ENCODE data around the gene TMEM214. TPM values are rescaled to one million over a fixed set of nuclear protein-coding genes. Genes with fewer than 3 reads are reported as not detected.

The TMEM214 gene
- total RNA-seq, 2 donors from 2014 or later, result 50.5 to 53.6 TPM

- H3K27me3 Mint-ChIP-seq (ENCODE audit: low read depth), result no peaks in the 10 kb centered on the region
- no peaks in the 10 kb centered on the region for H3K36me3 Mint-ChIP-seq (ENCODE audit: insufficient read depth in 2 of 2)
- H3K4me3 Mint-ChIP-seq, result peak overlapping the region; percentile 76
- DNase-seq, result no peak
- no peaks in the 10 kb centered on the region for H3K9me3 Mint-ChIP-seq
- H3K4me1 Mint-ChIP-seq (ENCODE audit: low read depth), result peaks cover 48% of the 10 kb centered on the region
- peak overlapping the region; percentile 88 for H3K27ac Mint-ChIP-seq
- no peak for ATAC-seq (replicated peaks in 1 of 2)
Observed at GRCh38 chr2:27081984-27082772, 49.4 kb downstream of the TMEM214 start.

DNA sequence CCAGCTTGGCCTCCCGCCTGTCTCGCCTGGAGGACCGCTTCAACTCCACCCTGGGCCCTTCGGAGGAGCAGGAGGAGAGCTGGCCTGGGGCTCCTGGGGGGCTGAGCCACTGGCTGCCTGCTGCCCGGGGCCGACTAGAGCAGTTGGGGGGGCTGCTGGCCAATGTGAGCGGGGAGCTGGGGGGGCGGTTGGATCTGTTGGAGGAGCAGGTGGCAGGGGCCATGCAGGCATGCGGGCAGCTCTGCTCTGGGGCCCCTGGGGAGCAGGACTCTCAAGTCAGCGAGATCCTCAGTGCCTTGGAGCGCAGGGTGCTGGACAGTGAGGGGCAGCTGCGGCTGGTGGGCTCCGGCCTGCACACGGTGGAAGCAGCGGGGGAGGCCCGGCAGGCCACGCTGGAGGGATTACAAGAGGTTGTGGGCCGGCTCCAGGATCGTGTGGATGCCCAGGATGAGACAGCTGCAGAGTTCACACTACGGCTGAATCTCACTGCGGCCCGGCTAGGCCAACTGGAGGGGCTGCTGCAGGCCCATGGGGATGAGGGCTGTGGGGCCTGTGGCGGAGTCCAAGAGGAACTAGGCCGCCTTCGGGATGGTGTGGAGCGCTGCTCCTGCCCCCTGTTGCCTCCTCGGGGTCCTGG is 50.1 kb downstream of the TMEM214 start:
- Mint-ChIP-seq H3K4me3 (no peak overlapping the region), H3K27me3 (ENCODE audit: low read depth) (no peaks in the 10 kb centered on the region), H3K9me3 (no peaks in the 10 kb centered on the region), H3K4me1 (ENCODE audit: low read depth) (peaks cover 52% of the 10 kb centered on the region), H3K36me3 (ENCODE audit: insufficient read depth in 2 of 2) (no peaks in the 10 kb centered on the region), H3K27ac (no peak overlapping the region)
- DNase-seq (no peak), ATAC-seq (replicated peaks in 1 of 2) (no peak)

- H3K4me1 Mint-ChIP-seq (ENCODE audit: low read depth), result peaks cover 58% of the 10 kb centered on the region
- ATAC-seq (replicated peaks in 1 of 2), result no peak
- no peaks in the 10 kb centered on the region for H3K27me3 Mint-ChIP-seq (ENCODE audit: low read depth)
- DNase-seq, result no peak
- no peak overlapping the region for H3K4me3 Mint-ChIP-seq
- H3K36me3 Mint-ChIP-seq (ENCODE audit: insufficient read depth in 2 of 2), result no peaks in the 10 kb centered on the region
- no peak overlapping the region for H3K27ac Mint-ChIP-seq
- no peaks in the 10 kb centered on the region for H3K9me3 Mint-ChIP-seq
Observed at GRCh38 chr2:27083410-27084296, 50.9 kb downstream of the TMEM214 start.

GRCh38 chr2:27084297-27085061 is 51.7 kb downstream of the TMEM214 start:
- H3K27ac Mint-ChIP-seq, result no peak overlapping the region
- ATAC-seq (replicated peaks in 1 of 2), result no peak
- no peaks in the 10 kb centered on the region for H3K27me3 Mint-ChIP-seq (ENCODE audit: low read depth)
- H3K9me3 Mint-ChIP-seq, result no peaks in the 10 kb centered on the region
- DNase-seq, result no peak
- peak overlapping the region; percentile 10 to 95 for H3K4me3 Mint-ChIP-seq
- H3K4me1 Mint-ChIP-seq (ENCODE audit: low read depth), result peaks cover 64% of the 10 kb centered on the region
- no peaks in the 10 kb centered on the region for H3K36me3 Mint-ChIP-seq (ENCODE audit: insufficient read depth in 2 of 2)

- Mint-ChIP-seq H3K4me1 (ENCODE audit: low read depth) (peaks cover 59% of the 10 kb centered on the region), H3K9me3 (no peaks in the 10 kb centered on the region), H3K36me3 (ENCODE audit: insufficient read depth in 2 of 2) (no peaks in the 10 kb centered on the region), H3K27ac (peak overlapping the region; percentile 12), H3K4me3 (peak overlapping the region; percentile 95 to 96), H3K27me3 (ENCODE audit: low read depth) (no peaks in the 10 kb centered on the region)
- ATAC-seq (replicated peaks in 1 of 2) (no peak), DNase-seq (no peak)
Observed at GRCh38 chr2:27085062-27085672, 52.4 kb downstream of the TMEM214 start.

- peak overlapping the region; percentile 95 to 96 for H3K4me3 Mint-ChIP-seq
- no peaks in the 10 kb centered on the region for H3K36me3 Mint-ChIP-seq (ENCODE audit: insufficient read depth in 2 of 2)
- ATAC-seq (replicated peaks in 1 of 2) (peak in 1 of 2 donors; percentile 14), DNase-seq (peak; percentile 47 to 63)
- H3K9me3 Mint-ChIP-seq, result no peaks in the 10 kb centered on the region
- H3K4me1 Mint-ChIP-seq (ENCODE audit: low read depth), result peaks cover 53% of the 10 kb centered on the region
- peak overlapping the region; percentile 12 for H3K27ac Mint-ChIP-seq
- H3K27me3 Mint-ChIP-seq (ENCODE audit: low read depth), result no peaks in the 10 kb centered on the region
Observed at GRCh38 chr2:27085673-27086089, 52.9 kb downstream of the TMEM214 start.

- no peaks in the 10 kb centered on the region for H3K9me3 Mint-ChIP-seq
- no peaks in the 10 kb centered on the region for H3K36me3 Mint-ChIP-seq (ENCODE audit: insufficient read depth in 2 of 2)
- peak overlapping the region; percentile 95 to 96 for H3K4me3 Mint-ChIP-seq
- DNase-seq (peak; percentile 97 to 100), ATAC-seq (replicated peaks in 1 of 2) (peak; percentile 92 to 93)
- H3K27ac Mint-ChIP-seq, result no peak overlapping the region
- peaks cover 48% of the 10 kb centered on the region for H3K4me1 Mint-ChIP-seq (ENCODE audit: low read depth)
- no peaks in the 10 kb centered on the region for H3K27me3 Mint-ChIP-seq (ENCODE audit: low read depth)
Observed at GRCh38 chr2:27086090-27086723, 53.4 kb downstream of the TMEM214 start.

GRCh38 chr2:27086724-27087593 is 54.2 kb downstream of the TMEM214 start, which contains the start of gene KHK:
TSS of gene KHK (plus strand) at chr2:27086772. CDS start at chr2:27087260, 488 bp downstream.
- DNase-seq (peak; percentile 20 to 29), ATAC-seq (replicated peaks in 1 of 2) (peak; percentile 2 to 5)
- Mint-ChIP-seq H3K27me3 (ENCODE audit: low read depth) (no peaks in the 10 kb centered on the region), H3K27ac (no peak within 1 kb of the TSS), H3K9me3 (no peaks in the 10 kb centered on the region), H3K4me3 (peak within 1 kb of the TSS; percentile 95 to 96), H3K36me3 (ENCODE audit: insufficient read depth in 2 of 2) (no peaks in the 10 kb centered on the region), H3K4me1 (ENCODE audit: low read depth) (peaks cover 41% of the 10 kb centered on the region)

DNA sequence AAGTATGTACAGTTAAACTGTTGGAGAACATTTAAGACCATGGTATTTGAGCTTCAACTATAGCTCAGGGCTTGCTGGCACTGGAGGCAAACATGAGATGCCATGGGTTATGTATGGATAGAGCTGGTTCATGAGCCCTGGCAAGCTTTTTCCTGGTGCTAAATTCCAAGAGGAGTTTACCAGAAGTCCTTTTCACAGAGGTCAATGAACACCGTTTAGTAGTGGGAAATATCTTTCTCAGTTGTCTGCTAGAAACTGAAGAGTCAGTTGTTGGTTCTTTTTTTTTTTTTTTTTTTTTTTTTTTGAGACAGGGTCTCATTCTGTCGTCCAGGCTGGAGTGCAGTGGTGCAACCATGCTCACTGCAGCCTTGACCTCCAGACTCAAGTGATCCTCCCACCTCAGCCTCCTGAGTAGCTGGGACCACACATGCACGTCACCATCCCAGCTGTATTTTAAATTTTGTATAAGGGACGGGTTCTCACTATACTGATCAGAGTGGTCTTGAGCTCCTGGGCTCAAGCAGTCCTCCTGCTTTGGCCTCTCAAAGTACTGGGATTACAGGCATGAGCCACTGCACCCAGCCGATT is 55.2 kb downstream of the TMEM214 start:
- no peaks in the 10 kb centered on the region for H3K36me3 Mint-ChIP-seq (ENCODE audit: insufficient read depth in 2 of 2)
- ATAC-seq (replicated peaks in 1 of 2) (no peak), DNase-seq (no peak)
- H3K9me3 Mint-ChIP-seq, result no peaks in the 10 kb centered on the region
- peak overlapping the region; percentile 95 to 96 for H3K4me3 Mint-ChIP-seq
- H3K27ac Mint-ChIP-seq, result no peak overlapping the region
- H3K27me3 Mint-ChIP-seq (ENCODE audit: low read depth), result no peaks in the 10 kb centered on the region
- peaks cover 41% of the 10 kb centered on the region for H3K4me1 Mint-ChIP-seq (ENCODE audit: low read depth)

DNA sequence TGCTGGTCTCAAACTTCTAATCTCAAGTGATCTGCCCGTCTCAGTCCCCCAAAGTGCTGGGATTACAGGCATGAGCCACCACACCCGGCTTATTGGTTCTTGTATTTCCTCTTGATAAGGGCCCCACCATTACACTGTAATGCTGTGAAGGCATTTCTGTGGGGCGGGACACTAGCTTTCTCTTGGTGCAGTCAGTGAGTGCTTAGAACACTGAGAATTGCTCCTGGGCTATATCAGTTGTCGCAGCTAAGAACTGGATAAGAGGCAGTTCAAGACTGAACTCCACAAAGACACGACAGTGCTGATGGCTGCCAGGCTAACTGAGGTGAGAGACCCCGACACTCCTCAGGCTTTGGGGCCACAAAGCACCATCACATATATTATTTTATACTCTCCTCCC is 55.9 kb downstream of the TMEM214 start:
- Mint-ChIP-seq H3K4me3 (peak overlapping the region; percentile 27), H3K4me1 (ENCODE audit: low read depth) (peaks cover 41% of the 10 kb centered on the region), H3K27me3 (ENCODE audit: low read depth) (no peaks in the 10 kb centered on the region), H3K36me3 (ENCODE audit: insufficient read depth in 2 of 2) (no peaks in the 10 kb centered on the region), H3K27ac (no peak overlapping the region), H3K9me3 (no peaks in the 10 kb centered on the region)
- DNase-seq (no peak), ATAC-seq (replicated peaks in 1 of 2) (no peak)

All from activated T-cell treated with anti-CD3 and anti-CD28 coated beads, Interleukin-2, amount 50 U/mL, for 72 hours (primary cell).